Right lobe of liver (tissue), 4 donors: Measurements from ENCODE around the gene POTEG.
"Not testable (repeated sequence)": the region's sequence is repeated elsewhere in the genome, so short reads cannot be mapped to it uniquely, and the experiment has no call there.

Source experiments
- POLR2A ChIP-seq: fragments of 450-650 bp; IDR thresholded peaks from one replicate; pipeline ENCODE4 v1.6.1; 2017; ENCODE audit warnings: antibody characterized with exemption, mild to moderate bottlenecking
- TF ChIP-seq, protein P1 (sequence below), 4 donors: fragments of 200-600 bp in 3 of 4; fragments of 450-650 bp in 1 of 4; IDR thresholded peaks; one replicate each; pipeline versions ENCODE4 v1.5.1 to v1.8.0; 2016 to 2022; ENCODE audit warnings: antibody characterized with exemption in 4 of 4, mild to moderate bottlenecking in 2 of 4
- donor health status: DM: no; HTN: no; CAD: no.
- donor health status: DM: no; HTN: no; CAD: no.
- donor health status: DM: no; HTN: yes; CAD: no.

DNA sequence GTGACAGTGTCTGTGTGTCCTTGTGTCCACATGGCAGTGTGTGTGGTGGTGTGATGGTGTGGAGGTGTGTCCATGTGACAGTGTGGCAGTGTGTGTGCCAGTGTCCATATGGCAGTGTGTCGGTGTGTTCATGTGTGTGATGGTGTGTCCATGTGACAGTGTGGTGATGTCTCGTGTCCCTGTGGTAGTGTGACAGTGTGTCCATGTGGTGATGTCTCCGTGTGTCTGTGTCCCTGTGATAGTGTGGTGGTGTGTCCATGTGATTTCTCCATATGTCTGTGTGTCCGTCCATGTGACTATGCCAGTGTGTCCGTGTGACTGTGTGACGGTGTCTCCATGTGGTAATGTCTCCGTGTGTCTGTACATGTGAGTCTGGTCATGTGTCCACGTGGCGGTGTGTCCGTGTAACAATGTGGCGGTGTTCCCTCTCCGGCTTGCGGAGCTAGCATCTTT is 59.7 kb downstream of the POTEG start:
- TF ChIP-seq, protein P1, sequence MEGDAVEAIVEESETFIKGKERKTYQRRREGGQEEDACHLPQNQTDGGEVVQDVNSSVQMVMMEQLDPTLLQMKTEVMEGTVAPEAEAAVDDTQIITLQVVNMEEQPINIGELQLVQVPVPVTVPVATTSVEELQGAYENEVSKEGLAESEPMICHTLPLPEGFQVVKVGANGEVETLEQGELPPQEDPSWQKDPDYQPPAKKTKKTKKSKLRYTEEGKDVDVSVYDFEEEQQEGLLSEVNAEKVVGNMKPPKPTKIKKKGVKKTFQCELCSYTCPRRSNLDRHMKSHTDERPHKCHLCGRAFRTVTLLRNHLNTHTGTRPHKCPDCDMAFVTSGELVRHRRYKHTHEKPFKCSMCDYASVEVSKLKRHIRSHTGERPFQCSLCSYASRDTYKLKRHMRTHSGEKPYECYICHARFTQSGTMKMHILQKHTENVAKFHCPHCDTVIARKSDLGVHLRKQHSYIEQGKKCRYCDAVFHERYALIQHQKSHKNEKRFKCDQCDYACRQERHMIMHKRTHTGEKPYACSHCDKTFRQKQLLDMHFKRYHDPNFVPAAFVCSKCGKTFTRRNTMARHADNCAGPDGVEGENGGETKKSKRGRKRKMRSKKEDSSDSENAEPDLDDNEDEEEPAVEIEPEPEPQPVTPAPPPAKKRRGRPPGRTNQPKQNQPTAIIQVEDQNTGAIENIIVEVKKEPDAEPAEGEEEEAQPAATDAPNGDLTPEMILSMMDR (IDR thresholded peaks at IDR 0.05), result not testable (repeated sequence)
- not testable (repeated sequence) for TF ChIP-seq POLR2A
